GM18858 (cell line): ENCODE measurements around the gene LIPT1.
A peak's percentile ranks its signal among the peaks of the same experiment; 100 is the strongest.
"Not testable (repeated sequence)": the region's sequence is repeated elsewhere in the genome, so short reads cannot be mapped to it uniquely, and the experiment has no call there.

Experiments used
- ATAC-seq: cut with Tn5 transposase; IDR thresholded peaks from one replicate; pipeline ENCODE4 v1.9.1; 2021; ENCODE audit not compliant: unreplicated experiment

Gene LIPT1

DNA sequence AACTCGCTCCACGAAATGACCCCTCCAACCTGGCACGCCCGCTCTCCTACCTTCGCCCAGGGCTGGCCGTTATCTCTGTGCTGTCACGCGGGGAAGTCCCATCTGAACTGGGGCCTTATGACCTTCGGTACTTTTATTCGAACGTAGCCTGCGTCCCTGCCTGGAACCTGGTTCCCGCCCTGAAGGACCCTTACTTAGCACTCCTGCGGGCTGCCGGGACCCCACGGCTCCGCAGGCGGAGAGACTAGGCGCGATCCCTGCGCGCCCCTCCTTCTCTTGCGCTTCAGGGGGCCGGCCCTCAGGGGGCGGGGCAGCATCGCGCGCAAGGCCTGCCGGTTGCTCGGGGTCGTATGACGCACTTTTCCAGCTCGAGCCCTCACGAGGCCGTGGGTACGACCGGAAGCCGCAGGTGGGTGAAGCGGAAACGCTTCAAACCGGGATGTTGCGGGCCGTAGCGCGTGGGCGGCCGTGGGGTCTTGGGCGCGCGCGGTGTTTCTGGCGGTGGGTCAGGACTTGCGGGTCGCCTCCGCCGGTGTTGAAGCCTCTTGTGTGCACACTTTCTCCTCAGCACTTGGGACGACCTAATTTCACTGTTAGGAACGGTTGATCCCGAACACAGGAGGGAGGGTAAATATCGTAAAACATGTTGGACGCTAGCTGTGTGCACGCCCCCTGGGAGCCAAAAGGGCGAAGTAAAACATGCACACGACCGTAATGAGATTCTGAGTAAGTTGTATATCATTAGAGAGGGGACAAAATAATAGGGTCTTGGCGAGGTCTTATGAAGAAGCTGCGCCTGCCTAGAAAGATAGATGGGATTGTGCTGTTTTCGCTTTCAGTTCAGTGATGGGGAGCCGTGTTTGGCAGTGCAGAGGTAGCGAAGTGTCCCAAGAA, at the start of gene LIPT1, which contains the start of gene TSGA10:
Gene LIPT1, plus strand, starts transcription at position 325 of the 894 bp plus-strand sequence. CDS start 6,991 bp downstream, outside the sequence.
Gene TSGA10, minus strand, starts transcription at position 300 of the 894 bp plus-strand sequence. CDS start 45,503 bp downstream, outside the sequence.
- ATAC-seq, result peak; percentile 90

- ATAC-seq, result no peak
These were observed 47.9 kb upstream of the LIPT1 start for GRCh38 chr2:99106913-99107312.

GRCh38 chr2:99111236-99111635, 43.5 kb upstream of the LIPT1 start:
- ATAC-seq, result no peak

DNA sequence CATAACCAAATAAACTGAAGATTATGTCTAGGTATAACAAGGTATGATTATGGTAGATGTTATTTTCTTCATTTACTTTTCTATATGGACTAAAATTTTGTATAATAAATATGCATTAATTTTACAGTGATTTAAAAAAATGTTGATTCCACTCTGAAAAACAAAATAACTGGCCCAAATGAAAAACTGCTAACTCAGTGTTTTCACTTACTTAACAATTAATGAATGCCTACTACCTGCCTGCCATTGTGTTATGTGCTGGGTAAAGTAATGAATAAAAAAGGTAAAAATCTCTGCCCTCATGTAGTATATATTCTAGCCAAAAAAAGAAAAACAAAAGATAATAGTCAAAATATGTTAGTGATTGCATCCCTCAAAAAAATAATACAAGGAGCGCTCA, 42.8 kb upstream of the LIPT1 start:
- no peak for ATAC-seq

- no peak for ATAC-seq
These were observed 42.1 kb upstream of the LIPT1 start for GRCh38 chr2:99112617-99113016.

- no peak for ATAC-seq
These were observed 26.8 kb upstream of the LIPT1 start for GRCh38 chr2:99127981-99128380.

DNA sequence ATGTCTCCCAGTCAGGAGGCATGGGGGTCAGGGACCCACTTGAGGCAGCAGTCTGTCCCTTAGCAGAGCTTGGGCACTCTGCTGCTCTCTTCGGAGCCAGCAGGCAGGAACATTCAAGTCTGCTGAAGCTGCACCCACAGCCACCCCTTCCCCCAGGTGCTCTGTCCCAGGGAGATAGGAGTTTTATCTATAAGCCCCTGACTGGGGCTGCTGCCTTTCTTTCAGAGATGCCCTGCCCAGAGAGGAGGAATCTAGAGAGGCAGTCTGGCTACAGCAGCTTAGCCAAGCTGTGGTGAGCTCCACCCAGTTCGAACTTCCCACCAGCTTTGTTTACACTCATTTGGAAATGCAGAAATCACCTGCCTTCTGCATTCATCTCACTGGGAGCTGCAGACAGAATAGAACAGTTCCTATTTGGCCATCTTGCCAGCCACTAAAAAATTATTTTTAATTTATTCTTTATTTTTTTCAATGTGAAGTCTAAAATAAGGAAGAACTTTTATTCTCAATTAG, 19.7 kb upstream of the LIPT1 start:
- ATAC-seq, result not testable (repeated sequence)

GRCh38 chr2:99139003-99139402, 15.8 kb upstream of the LIPT1 start:
- no peak for ATAC-seq

GRCh38 chr2:99140056-99140859, 14.5 kb upstream of the LIPT1 start:
- no peak for ATAC-seq

DNA sequence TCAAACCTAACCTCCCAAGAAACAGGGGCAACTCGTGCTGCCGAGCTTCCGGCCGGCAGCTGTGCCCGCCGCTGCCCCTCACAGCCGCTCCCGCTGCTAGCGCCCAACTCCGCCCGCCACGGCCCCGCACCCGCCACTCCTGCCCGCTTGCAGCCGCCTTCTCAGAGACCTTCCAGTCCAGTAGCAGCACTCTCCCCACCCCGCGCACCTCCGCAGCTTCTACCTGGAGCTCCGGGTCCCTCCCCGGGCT, 14.0 kb upstream of the LIPT1 start:
- ATAC-seq, result peak; percentile 11

GRCh38 chr2:99141110-99142108, 13.4 kb upstream of the LIPT1 start, which contains the start of gene C2orf15:
C2orf15 (plus strand) TSS chr2:99141707; CDS start chr2:99150559, 8,852 bp downstream.
- peak; percentile 85 for ATAC-seq

- no peak for ATAC-seq
These were observed 4.1 kb upstream of the LIPT1 start for GRCh38 chr2:99150706-99151105.

GRCh38 chr2:99152199-99152895, 2.4 kb upstream of the LIPT1 start:
- no peak for ATAC-seq

DNA sequence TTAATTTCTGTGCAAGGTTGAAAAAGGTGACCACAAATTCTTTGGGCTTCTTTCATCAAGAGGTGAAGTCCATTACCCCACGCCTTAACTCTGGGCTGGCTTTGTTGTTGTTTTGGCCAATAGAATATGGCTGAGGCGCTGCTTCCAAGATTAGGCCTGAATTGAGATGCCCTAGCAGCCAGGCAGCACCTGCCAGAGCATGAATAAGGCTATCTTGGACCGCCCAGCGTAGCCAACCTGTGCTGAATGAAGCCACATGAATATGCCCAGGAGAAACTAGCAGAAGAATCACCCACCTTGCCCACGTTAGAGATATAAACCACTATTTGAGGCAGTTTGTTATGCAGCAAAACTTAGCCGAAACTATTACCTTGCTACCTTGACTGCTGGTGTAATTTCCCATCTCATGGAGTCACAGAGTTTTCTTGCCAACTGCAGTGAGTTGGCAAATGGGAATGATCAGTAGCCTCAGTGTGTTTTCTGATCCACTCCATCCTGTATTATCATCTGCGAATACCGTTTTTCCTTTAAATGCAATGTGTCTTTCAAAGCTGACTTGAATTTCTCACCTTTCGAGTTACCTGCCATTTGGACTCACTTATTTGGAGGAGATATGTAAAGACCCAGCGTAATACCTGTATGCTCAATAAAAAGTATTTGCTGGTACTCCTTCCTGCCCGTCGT, 704 bp upstream of the LIPT1 start:
- no peak for ATAC-seq

DNA sequence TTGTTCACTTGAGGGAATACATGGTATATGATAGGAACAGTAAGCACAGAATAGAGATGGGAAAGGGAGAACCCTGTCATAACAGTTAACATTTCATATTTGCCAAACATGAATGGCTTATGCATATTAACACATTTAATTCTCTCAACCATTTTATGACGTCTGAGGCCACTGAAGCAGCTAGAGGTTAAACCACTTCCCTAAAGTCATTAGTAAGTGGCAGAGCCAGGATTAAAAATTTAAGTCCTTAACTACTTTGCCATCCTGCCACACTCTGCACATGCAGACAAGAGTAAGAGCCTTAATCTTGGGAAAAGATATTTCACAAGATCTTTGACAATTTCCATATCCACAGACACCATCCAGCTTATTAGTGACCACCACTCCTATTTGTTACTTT, 2.1 kb downstream of the LIPT1 start:
- no peak for ATAC-seq

DNA sequence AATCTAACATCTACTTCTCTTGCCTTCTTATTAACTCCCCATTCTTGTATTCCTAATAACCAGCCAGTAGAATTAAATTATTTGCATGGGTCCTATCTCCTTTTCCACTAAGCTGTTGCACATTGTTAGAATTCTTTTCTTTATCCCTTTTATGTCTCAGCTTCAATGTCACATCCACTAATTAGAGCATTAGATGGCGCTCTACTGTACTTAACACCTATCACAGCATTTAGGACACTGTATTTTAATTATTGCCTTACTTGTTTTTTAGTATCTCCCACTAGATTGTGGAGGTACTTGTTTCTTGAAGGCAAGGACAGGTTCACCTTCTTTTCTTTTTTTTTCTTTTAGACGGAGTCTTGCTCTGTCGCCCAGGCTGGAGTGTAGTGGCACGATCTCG, 3.8 kb downstream of the LIPT1 start:
- ATAC-seq, result no peak

GRCh38 chr2:99159594-99159993, 4.8 kb downstream of the LIPT1 start:
- ATAC-seq, result no peak

- no peak for ATAC-seq
These were observed 11.5 kb downstream of the LIPT1 start for GRCh38 chr2:99166218-99166617.

GRCh38 chr2:99169534-99169933, 14.8 kb downstream of the LIPT1 start:
- no peak for ATAC-seq
